Panc1 (cell line): ENCODE results near the gene RIMBP3C.

Experiments used
- CTCF ChIP-seq: fragments of 450-650 bp; IDR thresholded peaks from 2 replicates; pipeline ENCODE4 v1.5.1; 2017; ENCODE audit warnings: mild to moderate bottlenecking
- POLR2AphosphoS5 ChIP-seq: IDR thresholded peaks from 2 replicates; pipeline ENCODE4 v1.6.1; 2012; ENCODE audit warnings: mild to moderate bottlenecking, low read depth, low read length, moderate library complexity
- REST ChIP-seq, 2 experiments: IDR thresholded peaks; 2 replicates each; pipeline ENCODE4 v1.6.1; 2011 to 2012; ENCODE audit warnings: low read depth in 2 of 2, control low read depth in 1 of 2, low read length in 1 of 2, mild to moderate bottlenecking in 1 of 2, moderate library complexity in 1 of 2; ENCODE audit not compliant: insufficient read depth in 1 of 2
- TCF7L2 ChIP-seq: IDR thresholded peaks from 2 replicates; pipeline ENCODE4 v1.6.1; 2011; ENCODE audit warnings: mild to moderate bottlenecking, low read depth, low read length, inconsistent platforms

GRCh38 chr22:21591695-21592094 is 40.4 kb upstream of the RIMBP3C start:
- TF ChIP-seq REST (IDR thresholded peaks at IDR 0.05; ENCODE audit: insufficient read depth in 1 of 2, low read depth in 2 of 2, low read length in 1 of 2) (no peak), CTCF (no peak), POLR2AphosphoS5 (no peak), TCF7L2 (no peak)
